Stimulated activated CD4-positive, alpha-beta T cell treated with anti-CD3 and anti-CD28 coated beads, Interleukin-15, amount 100 ng/mL, for 48 hours (primary cell): ENCODE results near the gene SYCP2.
A peak's percentile ranks its signal among the peaks of the same experiment; 100 is the strongest.
"Not testable (repeated sequence)": the region's sequence is repeated elsewhere in the genome, so short reads cannot be mapped to it uniquely, and the experiment has no call there.

Source experiments
- DNase-seq, 2 donors: peaks; one replicate each; pipeline ENCODE4 v3.0.0-alpha.2; 2020; ENCODE audit warnings: low read depth in 2 of 2

SYCP2 gene, protein sequence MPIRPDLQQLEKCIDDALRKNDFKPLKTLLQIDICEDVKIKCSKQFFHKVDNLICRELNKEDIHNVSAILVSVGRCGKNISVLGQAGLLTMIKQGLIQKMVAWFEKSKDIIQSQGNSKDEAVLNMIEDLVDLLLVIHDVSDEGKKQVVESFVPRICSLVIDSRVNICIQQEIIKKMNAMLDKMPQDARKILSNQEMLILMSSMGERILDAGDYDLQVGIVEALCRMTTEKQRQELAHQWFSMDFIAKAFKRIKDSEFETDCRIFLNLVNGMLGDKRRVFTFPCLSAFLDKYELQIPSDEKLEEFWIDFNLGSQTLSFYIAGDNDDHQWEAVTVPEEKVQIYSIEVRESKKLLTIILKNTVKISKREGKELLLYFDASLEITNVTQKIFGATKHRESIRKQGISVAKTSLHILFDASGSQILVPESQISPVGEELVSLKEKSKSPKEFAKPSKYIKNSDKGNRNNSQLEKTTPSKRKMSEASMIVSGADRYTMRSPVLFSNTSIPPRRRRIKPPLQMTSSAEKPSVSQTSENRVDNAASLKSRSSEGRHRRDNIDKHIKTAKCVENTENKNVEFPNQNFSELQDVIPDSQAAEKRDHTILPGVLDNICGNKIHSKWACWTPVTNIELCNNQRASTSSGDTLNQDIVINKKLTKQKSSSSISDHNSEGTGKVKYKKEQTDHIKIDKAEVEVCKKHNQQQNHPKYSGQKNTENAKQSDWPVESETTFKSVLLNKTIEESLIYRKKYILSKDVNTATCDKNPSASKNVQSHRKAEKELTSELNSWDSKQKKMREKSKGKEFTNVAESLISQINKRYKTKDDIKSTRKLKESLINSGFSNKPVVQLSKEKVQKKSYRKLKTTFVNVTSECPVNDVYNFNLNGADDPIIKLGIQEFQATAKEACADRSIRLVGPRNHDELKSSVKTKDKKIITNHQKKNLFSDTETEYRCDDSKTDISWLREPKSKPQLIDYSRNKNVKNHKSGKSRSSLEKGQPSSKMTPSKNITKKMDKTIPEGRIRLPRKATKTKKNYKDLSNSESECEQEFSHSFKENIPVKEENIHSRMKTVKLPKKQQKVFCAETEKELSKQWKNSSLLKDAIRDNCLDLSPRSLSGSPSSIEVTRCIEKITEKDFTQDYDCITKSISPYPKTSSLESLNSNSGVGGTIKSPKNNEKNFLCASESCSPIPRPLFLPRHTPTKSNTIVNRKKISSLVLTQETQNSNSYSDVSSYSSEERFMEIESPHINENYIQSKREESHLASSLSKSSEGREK (N-terminal part only)

DNA sequence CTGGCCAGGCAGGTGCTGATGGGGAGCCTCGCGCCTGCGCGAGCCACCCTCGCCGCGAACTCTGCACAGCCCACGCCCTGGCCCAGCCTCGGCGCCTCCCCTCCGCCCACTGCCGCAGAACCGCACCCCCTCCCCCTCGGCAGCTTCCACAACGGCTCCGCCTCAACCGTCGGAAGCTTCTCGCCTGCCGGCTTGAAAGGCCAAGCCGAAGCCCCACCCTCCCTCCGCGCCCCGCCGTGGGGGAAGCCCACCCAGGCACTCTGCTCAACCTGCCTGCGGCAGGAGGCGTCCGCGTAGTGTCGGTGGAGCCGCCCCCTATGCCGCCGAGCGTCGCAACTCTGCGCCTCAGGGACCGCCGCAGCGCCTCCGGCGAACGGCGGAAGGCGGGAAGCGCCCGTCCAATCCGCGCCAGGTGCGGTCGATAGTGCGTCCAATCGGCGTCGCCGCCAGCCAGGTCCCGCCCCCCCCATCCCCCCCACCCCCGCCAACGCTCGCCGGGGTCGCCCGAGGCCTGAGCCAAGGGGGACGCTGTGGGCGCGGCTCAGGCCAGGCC, at the start of gene SYCP2:
TSS of gene SYCP2 (minus strand) at position 342 of the 553 bp plus-strand sequence. CDS start 11,224 bp downstream, outside the sequence.
- DNase-seq: peak; percentile 21 to 41

DNA sequence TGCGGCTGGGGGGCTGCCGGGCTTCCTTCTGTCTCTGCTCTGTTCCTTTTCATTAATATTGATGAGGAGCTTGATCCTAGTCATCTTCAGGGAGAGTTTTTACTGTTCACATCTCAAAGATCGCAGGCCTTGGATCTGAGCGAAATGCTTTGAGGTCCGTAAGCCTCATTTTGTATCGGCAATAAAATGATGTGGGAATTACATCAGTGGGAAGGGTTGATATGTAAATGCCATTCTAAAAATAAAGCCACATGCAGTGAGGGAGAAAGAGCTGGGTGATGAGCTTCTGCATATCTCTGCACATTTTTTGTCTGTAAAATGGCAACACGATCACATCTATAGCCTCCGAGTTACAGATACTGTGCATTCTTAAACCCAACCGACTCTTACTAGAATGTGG, 49.6 kb upstream of the SYCP2 start:
- DNase-seq: no peak

- DNase-seq: no peak
These were observed 43.6 kb upstream of the SYCP2 start for GRCh38 chr20:59977086-59977485.

GRCh38 chr20:59976156-59976782, 42.8 kb upstream of the SYCP2 start:
- DNase-seq: no peak

GRCh38 chr20:59972037-59972801, 38.8 kb upstream of the SYCP2 start:
- no peak for DNase-seq

- no peak for DNase-seq
These were observed 38.0 kb upstream of the SYCP2 start for GRCh38 chr20:59971428-59971827.

DNA sequence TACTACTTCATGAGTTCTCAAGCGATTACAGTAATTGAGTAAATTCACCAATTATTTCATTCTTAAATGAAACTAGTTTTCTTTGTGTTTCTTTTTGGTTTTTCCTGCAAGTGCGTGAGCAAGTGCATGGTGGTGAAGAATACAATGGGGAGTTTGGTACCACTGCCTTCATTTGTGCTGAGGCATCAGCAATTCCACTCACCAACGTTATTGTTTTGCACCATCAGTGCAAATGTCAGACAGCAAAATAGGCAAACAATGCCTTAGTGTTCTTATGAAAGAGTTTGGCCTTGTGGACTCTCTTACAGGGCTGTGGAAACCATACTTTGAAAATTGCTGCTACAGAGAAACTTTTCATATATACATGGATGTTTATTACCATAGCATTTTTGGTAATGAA, 33.0 kb upstream of the SYCP2 start:
- no peak for DNase-seq

DNA sequence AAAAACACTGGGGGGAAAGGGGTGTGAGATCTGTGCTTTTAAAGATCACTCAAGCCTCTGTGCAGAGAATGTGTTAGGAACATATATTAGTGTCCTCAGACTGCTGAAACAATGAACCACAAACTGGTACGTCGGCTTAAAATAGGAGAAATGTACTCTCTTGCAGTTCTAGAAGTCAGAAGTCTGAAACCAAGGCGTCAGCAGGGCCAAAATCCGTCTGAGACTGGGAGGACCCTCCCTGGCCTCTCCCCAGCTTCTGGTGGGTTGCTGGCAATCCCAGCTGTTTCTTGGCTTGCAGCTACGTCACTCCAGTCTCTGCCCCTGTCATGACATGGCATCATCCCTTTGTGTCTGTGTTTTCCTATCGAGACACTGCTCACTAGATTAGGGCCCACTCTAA, 28.7 kb upstream of the SYCP2 start:
- no peak for DNase-seq

DNA sequence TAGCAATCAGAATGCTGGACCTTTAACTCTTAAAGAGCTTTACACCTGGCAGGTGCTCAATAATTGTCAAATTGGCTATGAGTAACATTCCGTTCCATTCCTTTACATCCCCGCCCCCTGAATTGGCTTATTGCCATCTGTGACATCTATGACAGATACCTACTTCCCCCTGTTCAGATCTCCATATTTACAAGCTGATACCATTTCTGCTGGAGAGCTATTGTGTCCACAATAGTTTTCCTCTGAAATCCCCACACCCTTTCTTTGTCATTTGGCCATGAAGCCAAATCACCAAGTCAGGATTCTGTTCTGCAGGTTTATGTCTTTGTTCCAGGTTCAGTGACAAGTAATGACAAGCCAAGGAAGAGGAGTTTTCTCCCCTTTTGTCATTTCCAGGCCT, 28.0 kb upstream of the SYCP2 start:
- DNase-seq: no peak

DNA sequence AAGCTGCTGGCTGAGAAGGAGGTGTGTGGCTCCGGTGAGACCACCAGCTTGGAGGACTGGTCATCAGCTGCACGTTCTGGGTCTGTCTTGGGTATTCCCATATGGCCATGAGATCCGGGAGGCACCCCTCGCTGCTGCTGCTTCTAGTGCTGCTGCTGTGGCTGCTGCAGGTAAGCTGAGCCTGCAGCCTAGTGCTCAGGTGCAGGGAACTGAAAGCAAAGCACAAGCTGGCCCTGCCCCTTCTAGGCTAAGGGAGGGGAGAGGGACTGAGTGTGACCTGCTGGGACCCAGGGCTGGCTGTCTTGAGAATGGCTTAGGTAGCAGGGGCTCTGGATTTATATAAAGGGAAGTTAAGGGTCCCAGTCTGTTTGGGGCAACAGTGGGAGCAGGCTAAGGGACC, 25.2 kb upstream of the SYCP2 start:
- no peak for DNase-seq

DNA sequence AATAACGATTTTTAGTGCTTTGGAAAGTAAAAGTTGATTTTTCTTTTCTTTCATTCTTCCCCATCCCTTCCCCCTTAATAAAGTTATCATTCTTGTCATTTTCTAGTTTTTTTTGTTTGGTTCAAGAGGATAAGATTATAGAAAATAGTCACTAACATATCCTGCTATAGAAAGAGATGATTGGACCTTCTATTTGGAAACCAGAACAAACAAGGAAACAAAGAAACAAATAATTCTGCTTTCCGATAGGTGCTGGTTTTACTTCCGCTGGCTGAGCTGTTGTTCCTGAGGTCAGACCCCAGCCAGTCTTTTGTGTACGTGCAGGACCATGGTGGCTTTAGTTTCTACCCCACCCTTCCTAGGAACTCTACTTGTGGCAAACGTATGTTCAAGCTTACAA, 24.7 kb upstream of the SYCP2 start, which contains the start of gene CDH26:
TSS of gene CDH26 (plus strand) at position 301 of the 400 bp plus-strand sequence. CDS start 304 bp downstream, outside the sequence.
- DNase-seq: no peak

GRCh38 chr20:59957568-59957967, 24.1 kb upstream of the SYCP2 start:
- not testable (repeated sequence) for DNase-seq

DNA sequence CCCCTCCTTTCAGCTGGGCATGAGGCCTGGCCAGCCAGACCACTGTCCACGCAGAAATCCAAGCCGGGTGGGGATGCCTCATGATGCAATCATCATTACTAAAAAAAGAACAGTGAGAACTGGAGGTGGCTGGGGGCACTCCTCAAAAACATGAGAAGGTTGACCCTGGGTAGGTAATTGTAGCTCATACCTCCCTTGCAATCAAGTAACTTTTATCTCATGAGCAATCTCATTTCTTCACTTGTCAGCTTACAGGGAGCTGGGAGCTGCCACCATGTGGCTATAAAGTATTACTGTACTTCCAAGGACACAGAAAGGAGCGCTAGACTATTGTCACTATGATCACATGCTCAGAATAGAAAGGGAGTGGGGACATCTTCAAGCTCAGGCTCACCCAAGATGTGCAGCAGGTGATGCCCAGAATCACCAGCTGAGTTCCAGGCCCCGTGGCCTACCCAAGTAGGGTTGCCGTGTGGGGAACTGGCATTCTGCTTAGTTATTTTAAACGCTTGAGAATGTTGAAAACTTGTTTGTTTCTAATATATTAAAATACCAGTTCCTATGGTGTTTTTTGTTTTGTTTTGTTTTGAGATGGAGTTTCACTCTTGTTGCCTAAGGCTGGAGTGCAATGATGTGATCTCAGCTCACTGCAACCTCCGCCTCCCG, 21.8 kb upstream of the SYCP2 start:
- no peak for DNase-seq

GRCh38 chr20:59954718-59955117, 21.3 kb upstream of the SYCP2 start:
- DNase-seq: no peak

DNA sequence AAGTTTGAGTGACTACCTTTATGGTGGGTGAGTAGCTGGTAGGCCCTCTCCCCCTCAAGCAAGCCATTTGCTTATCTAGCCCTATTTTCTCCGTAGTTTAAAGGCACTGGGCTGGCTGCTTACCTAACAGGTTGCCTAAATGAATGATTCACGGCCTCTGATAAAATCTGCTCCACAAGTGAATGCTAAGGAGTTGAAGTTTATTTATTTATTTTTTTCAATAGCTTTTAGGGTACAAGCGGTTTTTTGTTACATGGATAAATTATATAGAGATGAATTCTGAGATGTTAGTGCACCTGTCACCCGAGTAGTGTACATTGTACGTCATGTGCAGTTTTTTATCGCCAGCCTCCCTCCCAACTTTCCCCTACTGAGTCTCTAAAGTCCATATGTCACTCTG, 16.5 kb upstream of the SYCP2 start:
- no peak for DNase-seq

DNA sequence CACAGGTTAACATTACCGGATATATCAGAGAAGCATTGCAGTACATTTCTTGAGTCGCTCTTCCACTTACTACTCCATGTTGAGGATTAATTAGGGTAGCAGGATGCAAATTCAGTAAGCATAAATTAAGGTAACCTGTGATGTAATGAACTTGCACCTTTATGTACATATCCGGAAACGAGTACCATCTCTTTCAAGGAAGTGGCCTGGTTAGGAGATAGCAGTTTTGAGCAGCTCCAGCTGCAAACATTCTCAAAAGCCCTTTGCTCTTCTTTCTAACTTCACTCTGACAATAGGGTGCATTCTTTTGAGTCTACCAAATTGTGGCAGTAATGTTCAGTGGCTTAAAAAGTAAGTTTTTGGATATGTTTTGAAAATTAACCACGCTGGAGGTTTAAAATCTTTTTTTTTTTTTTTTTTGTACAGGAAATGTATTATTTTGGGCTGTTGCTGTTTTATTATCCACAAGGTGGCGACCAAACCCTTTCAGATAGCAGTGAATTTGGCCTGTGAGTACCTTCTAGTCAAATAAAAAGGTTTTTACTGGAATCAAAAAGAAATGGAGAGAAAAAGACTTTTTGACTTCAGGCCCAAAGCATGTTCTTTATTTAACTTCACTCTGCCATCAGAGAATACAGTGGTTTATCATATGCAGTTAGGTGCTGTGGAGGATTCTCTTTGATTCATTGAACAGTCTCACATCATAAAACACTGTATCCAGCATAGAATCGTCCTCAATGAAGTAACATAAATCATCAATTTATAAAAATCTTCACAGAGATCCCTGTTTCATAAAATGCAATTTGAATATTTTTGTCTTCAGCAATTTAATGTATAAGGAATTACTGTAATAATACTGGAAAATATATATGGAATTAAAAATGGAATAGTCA, 15.6 kb upstream of the SYCP2 start:
- no peak for DNase-seq

DNA sequence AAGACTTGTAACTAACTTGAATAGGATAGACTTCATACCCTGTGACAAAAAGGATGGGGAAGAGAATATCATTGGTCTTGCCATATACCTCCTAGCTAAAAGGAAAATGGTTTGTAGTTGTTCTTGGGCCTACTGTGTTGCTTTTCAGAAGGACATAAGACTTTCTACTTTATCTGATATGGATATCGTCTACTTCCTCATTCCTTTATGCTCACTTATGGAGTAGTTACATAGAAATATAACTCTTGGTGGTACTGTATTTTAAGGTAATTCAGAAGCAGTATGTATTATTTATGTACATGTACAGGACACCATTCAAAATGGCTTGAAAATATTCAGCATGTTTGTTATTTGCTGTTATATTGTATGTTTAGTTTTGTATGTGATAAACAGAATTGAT, 14.8 kb upstream of the SYCP2 start:
- DNase-seq: no peak

- DNase-seq: no peak
These were observed 13.9 kb upstream of the SYCP2 start for GRCh38 chr20:59947376-59947775.

DNA sequence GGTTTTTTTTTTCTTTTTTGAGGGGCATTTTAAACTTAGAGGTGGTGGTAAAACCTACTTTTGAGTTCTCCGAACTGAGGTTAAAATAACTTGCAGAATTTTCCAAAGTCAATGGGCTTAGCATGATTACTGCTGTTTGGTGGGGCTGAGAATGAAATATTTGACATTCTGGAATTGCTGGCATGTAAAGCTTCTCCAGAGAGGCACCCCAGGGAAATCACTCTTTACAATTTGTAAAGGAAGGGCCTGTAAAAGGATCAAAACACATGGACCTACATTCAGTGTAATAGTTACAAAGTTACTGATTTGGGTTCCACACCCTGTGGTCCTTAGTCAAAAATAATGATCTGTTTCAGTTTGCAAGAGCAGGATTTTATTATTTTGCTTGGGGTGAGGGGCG, 12.3 kb upstream of the SYCP2 start:
- no peak for DNase-seq
